Mesodermal cell (in vitro differentiated cells): ENCODE measurements around the gene PRR32.

Experiments
- H3K27ac ChIP-seq: 2 replicates; pipeline ENCODE4 v1.7.0; 2013; ENCODE audit warnings: mild to moderate bottlenecking, low read depth, low read length, moderate library complexity; ENCODE audit not compliant: severe bottlenecking
- H3K36me3 ChIP-seq: 2 replicates; pipeline ENCODE4 v1.7.1; 2013; ENCODE audit warnings: mild to moderate bottlenecking, low read length, moderate library complexity; ENCODE audit not compliant: control insufficient read depth, insufficient read depth
- H3K4me1 ChIP-seq: one replicate; pipeline ENCODE4 v1.7.1; 2013; ENCODE audit warnings: mild to moderate bottlenecking, low read length; ENCODE audit not compliant: insufficient read depth, control insufficient read depth, poor library complexity, severe bottlenecking
- H3K4me3 ChIP-seq: 2 replicates; pipeline ENCODE4 v1.7.0; 2013; ENCODE audit warnings: low read length, control low read depth, mild to moderate bottlenecking; ENCODE audit not compliant: insufficient read depth, poor library complexity, severe bottlenecking; ENCODE audit errors: extremely low read depth
- H3K9me3 ChIP-seq: 2 replicates; pipeline ENCODE4 v1.7.1; 2013; ENCODE audit warnings: mild to moderate bottlenecking, low read length, moderate library complexity; ENCODE audit not compliant: control insufficient read depth
- WGBS, 2 experiments: methylation state at CpG; one replicate each; pipeline ENCODE4 v1.1.5; 2013; ENCODE audit warnings: missing lambda C conversion rate in 2 of 2; ENCODE audit not compliant: insufficient coverage in 2 of 2; 5-methylcytosine and 5-hydroxymethylcytosine counted together

Gene PRR32

DNA sequence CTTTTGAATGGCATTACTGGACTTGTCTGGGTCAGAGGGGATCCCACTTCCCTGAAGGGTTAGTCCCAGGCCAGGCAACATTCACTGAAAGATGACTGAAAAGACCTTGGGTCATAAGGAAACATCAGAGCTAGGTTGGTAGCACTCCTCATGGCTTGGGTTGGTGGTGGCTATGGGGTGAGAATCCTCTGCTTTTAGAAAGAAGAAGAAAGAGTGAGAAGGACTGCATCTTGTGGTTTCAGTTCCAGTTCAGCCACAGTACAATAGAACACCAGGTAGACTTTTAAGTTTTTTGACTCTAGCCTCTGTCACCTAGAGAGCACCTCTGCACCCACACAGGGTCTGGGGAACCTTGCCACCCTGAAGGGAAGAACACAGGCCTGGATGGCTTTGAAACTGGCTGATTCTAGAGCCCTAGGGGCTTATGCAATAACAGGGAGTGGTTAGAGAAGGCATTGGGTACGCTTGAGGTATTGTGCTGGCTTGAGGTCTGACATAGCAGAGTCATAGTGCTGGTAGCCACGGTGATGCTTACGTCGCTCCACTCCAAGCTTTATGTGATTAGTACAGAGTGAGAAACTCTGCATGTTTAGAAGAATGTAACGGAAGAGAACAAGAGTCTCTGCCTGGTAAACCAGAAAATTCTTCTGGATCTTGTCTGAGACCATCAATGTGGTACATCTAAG lies 36.5 kb downstream of the PRR32 start:
- H3K27ac ChIP-seq, result no peak overlapping the region
- no peak overlapping the region for H3K4me3 ChIP-seq
- no peaks in the 10 kb centered on the region for H3K4me1 ChIP-seq
- no peaks in the 10 kb centered on the region for H3K36me3 ChIP-seq
- no peaks in the 10 kb centered on the region for H3K9me3 ChIP-seq
- no CpG with 5 or more reads among the region's 5 CpGs for WGBS, 2 experiments
